ENCODE data around the gene TSPAN16.
"Not testable (repeated sequence)": the region's sequence is repeated elsewhere in the genome, so short reads cannot be mapped to it uniquely, and the experiment has no call there.

The TSPAN16 gene

GRCh38 chr19:11347546-11348039, 51.6 kb downstream of the TSPAN16 start:
- no peak for DNase-seq

DNA sequence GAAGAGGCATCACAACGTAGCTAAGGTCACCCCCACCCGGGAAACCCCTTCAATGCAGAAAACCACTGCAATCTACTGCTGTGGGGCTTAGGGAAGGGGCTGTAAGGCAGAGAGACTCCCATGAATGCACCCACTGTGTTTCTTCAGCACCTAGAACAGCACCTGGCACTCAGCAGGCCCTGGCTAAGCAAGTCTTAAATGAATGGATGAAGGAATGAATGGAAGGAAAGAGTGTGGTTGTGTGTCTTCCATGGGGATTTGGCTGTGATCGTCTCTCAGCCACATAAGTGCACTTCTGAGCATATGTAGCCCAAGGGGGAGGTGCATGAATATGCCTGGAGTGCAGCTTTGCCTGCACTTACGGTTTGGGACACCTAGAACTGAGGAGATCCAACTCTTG, 53.2 kb downstream of the TSPAN16 start:
- DNase-seq: no peak

DNA sequence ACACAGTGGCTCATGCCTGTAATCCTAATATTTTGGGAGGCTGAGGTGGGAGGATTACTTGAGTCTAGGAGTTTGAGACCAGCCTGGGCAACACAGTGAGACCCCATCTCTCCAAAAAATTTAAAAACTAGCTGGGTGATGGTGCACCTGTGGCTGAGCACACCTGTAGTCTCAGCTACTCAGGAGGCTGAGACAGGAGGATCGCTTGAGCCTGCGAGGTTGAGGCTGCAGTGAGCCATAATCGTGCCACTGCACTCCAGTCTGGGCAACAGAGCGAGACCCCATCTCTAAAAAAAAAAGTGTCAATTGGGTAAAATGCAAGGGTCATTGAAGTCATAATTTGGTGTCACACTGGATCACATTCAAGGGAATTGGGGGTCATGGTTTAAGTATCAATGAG, 58.1 kb downstream of the TSPAN16 start:
- not testable (repeated sequence) for DNase-seq

- DNase-seq: peak; percentile 73 to 87 (median 77)
These were observed 59.5 kb downstream of the TSPAN16 start, which contains the start of gene PLPPR2 for GRCh38 chr19:11355160-11356073. PLPPR2 (plus strand) TSS chr19:11355432; CDS start chr19:11357674, 2,242 bp downstream.

DNA sequence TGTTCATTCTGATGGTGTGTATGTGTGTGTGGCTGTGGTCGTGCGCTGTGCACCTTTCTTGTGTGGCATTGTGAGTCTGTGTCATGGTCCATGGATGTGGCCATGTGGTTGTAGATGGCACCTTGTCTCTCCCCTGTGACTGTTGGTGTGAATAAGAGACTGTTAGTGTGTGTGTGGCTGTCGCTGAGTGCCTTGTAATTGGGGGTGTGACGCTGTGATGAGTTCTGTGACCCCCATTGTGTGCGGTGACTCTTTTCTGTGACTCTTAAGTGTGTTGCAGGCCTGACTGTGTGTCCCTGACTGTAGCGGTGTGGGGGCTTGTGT, 60.1 kb downstream of the TSPAN16 start:
- DNase-seq: no peak

DNA sequence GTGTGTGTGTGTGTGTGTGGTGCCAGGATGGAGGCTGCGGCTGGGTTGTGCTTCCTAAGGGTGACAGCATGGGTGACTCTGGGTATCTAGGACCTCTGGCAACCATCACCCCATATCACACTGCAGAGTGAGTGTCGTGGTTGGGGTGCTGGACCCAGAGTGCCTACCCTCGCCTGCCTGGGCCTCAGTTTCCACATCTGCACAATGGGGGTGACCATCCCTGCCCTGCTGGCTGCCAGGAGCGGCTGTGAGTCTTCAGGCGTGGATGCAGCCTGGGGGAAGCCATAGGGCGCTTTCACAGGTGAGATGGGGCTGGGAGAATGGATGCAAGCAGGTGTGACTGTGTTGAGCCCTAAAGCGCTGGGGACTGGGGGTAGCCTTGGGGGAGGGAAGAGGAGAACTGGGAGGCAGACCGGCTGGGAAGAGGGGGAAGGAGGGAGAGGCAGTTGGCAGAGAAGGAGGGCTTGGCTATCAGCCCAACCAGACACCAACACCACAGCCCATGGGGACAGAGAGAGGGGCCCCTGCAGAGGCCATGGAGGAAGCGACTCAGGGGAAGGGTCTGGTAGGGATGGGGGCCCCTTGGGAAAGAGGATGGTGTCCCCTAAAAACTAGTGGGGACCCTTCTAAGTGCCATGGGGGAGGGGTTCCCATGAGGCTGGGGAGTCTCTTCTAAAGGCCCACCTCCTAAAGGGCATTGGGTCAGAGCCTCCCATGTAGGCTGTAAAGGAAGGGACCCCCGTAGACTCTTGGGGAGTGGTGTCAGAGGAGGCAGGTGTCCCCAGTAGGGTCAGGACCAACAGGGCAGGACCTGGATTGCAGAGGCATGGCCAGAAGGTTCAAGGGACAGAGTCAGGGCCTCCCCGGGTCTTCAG, 61.0 kb downstream of the TSPAN16 start:
- no peak for DNase-seq

- no peak for DNase-seq
These were observed 63.5 kb downstream of the TSPAN16 start for GRCh38 chr19:11359421-11359820.

DNA sequence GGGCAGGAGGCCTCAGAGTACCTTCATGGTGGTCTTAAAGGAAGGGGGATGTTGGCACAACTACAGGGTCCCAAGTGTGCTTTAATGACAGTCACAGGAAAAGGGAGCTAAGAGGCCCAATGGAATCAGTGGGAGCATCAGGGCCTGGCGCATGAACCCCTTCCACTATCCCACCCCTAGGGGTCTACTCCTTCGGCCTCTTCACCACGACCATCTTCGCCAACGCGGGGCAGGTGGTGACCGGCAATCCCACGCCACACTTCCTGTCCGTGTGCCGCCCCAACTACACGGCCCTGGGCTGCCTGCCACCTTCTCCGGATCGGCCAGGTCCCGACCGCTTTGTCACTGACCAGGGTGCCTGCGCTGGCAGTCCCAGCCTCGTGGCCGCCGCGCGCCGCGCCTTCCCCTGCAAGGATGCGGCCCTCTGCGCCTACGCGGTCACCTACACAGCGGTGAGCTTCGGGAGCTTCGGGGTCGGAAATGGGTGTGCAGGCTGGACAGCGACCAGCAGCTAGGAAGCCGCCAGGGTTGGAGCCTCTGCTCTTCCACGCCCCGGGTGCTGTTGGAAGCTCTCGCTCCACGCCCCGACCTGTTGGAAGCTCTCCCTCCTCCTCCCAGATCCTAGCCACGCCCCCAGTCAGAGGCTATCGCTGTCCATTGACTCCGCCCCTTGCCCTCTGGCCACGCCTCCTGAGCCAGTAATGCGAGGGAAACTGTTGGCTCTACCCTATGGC, 65.2 kb downstream of the TSPAN16 start:
- DNase-seq: no peak

- DNase-seq: no peak
These were observed 66.1 kb downstream of the TSPAN16 start for GRCh38 chr19:11361771-11362731.

- DNase-seq: no peak
These were observed 67.9 kb downstream of the TSPAN16 start for GRCh38 chr19:11363881-11364280.

GRCh38 chr19:11364296-11364904, 68.4 kb downstream of the TSPAN16 start:
- no peak for DNase-seq

DNA sequence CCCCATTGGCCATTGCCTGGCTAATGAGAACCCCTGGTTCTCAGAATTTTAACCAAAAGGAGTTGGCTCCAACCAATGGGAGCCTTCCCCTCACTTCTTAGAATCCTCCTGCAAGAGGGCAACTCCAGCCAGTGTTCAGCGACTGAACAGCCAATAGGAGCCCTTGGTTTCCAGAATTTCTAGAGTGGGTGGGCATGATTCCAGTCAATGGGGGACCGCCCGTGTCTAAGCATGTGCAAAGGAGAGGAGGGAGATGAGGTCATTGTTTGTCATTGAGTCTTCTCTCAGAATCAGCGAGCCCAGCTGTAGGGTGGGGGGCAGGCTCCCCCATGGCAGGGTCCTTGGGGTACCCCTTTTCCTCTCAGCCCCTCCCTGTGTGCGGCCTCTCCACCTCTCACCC, 69.0 kb downstream of the TSPAN16 start:
- DNase-seq: no peak
